Measurements from ENCODE around the gene OR8H1.

OR8H1 gene

GRCh38 chr11:56292154-56292553 is at the start of gene OR8H1:
OR8H1 (minus strand) TSS chr11:56292254; CDS start chr11:56291062, 1,192 bp downstream.
- DNase-seq, result no peak

GRCh38 chr11:56340289-56340688 is 48.2 kb upstream of the OR8H1 start:
- DNase-seq, result no peak

- no peak for DNase-seq
Observed at GRCh38 chr11:56333156-56333555, 41.1 kb upstream of the OR8H1 start.

- DNase-seq, result no peak
Observed at GRCh38 chr11:56331861-56332491, 39.9 kb upstream of the OR8H1 start.

GRCh38 chr11:56314844-56315243 is 22.8 kb upstream of the OR8H1 start, which contains the start of gene OR8K3:
OR8K3 (plus strand) TSS chr11:56315144; CDS start chr11:56318307, 3,163 bp downstream.
- DNase-seq, result no peak

GRCh38 chr11:56307836-56308235 is 15.8 kb upstream of the OR8H1 start:
- DNase-seq, result no peak

GRCh38 chr11:56296898-56297297 is 4.8 kb upstream of the OR8H1 start:
- DNase-seq, result no peak

- no peak for DNase-seq
Observed at GRCh38 chr11:56273854-56274253, 18.2 kb downstream of the OR8H1 start, which contains the start of gene OR5T1. OR5T1 (plus strand) TSS chr11:56274154; CDS start chr11:56275639, 1,485 bp downstream.

GRCh38 chr11:56271092-56271491 is 21.0 kb downstream of the OR8H1 start:
- no peak for DNase-seq

- DNase-seq, result no peak
Observed at GRCh38 chr11:56251954-56252353, 40.1 kb downstream of the OR8H1 start, which contains the start of gene OR5T3. OR5T3 (plus strand) TSS chr11:56252254; CDS start chr11:56252254, 0 bp downstream.

Measured in OCI-M1 (cell line).